A549 treated with Hydrocortisone at 1 μM for 4 hours (cell line): Measurements from ENCODE around the gene TAL2. TPM values are rescaled to one million over a fixed set of nuclear protein-coding genes. Genes with fewer than 3 reads are reported as not detected.

Source experiments
- total RNA-seq: library from RNA; stranded (reverse); fragments of 200-300 nt; extraction: Qiagen RNA extraction; gene quantifications from 5 replicates; pipeline ENCODE4 v1.2.3, GENCODE V29; 2022

TAL2 gene
- 0.17 to 0.53 TPM (median 0.21 TPM) in 5 replicates for total RNA-seq

GRCh38 chr9:105662184-105663104 lies at the start of gene TAL2:
TSS of gene TAL2 (plus strand) at chr9:105662457. CDS start at chr9:105662497, 40 bp downstream.

GRCh38 chr9:105694190-105694847 lies 32.1 kb downstream of the TAL2 start, which contains the start of gene TMEM38B:
TSS of gene TMEM38B (plus strand) at chr9:105694541. CDS start at chr9:105694661, 120 bp downstream.

Other genes starting within 250 kb of the TAL2 start
- gene FSD1L, start 214.4 kb upstream of the TAL2 start, total RNA-seq: 2.9 to 4.6 TPM (median 4.0 TPM) in 5 replicates
- gene FKTN, start 104.3 kb upstream of the TAL2 start, total RNA-seq: 5.2 to 9.1 TPM (median 7.3 TPM) in 5 replicates
- gene TMEM38B, start 32.1 kb downstream of the TAL2 start, total RNA-seq: 14.5 to 17.3 TPM (median 16.2 TPM) in 5 replicates